Endothelial cell of umbilical vein (primary cell): ENCODE results near the gene ENHO. TPM values are rescaled to one million over a fixed set of nuclear protein-coding genes. Genes with fewer than 3 reads are reported as not detected.

ENCODE experiments used
- BruUV-seq: library from RNA; stranded (reverse); fragments of 400-500 nt; replicated peaks from 2 replicates; lab custom pipeline; 2021; lab: Mats Ljungman, UMichigan
- CTCF ChIA-PET: fragments of 300-600, 350-600 bp; sonication (Branson Sonifier 250); formaldehyde crosslinking; loops from one replicate; lab custom pipeline; 2021; ENCODE audit warnings: antibody characterized with exemption, inconsistent platforms; lab: Charles Lee
- POLR2A ChIA-PET: fragments of 300-600, 350-600 bp; sonication (Branson Sonifier 250); formaldehyde crosslinking; loops from one replicate; lab custom pipeline; 2021; ENCODE audit warnings: antibody characterized with exemption, inconsistent platforms; lab: Charles Lee
- DNase-seq: peaks from one replicate; pipeline ENCODE4 v3.0.0-alpha.2; 2011; ENCODE audit warnings: low read depth, low spot score
- FAIRE-seq: peaks from 2 replicates; lab custom pipeline; 2011; peaks lifted over from hg19 to GRCh38; lab: Jason Lieb, UNC
- H2AFZ ChIP-seq: 2 replicates; pipeline ENCODE4 v1.6.0; 2012; ENCODE audit warnings: low read depth, low read length, control low read depth, inconsistent platforms
- H3K27ac ChIP-seq: 2 replicates; pipeline ENCODE4 v1.5.1; 2011; ENCODE audit warnings: low read depth, mild to moderate bottlenecking, control low read depth, low read length, moderate library complexity; ENCODE audit not compliant: insufficient read depth
- H3K27me3 ChIP-seq, 2 experiments: 2 replicates each; pipeline versions ENCODE4 v1.6.0 to v1.6.1; 2011; ENCODE audit warnings: low read length in 2 of 2, mixed read lengths in 1 of 2; ENCODE audit not compliant: control insufficient read depth in 2 of 2, insufficient read depth in 2 of 2
- H3K36me3 ChIP-seq, 2 experiments: 2 replicates in 1 of 2; 3 replicates in 1 of 2; pipeline ENCODE4 v1.5.1; 2011; ENCODE audit warnings: low read length in 2 of 2, mild to moderate bottlenecking in 1 of 2, moderate library complexity in 1 of 2; ENCODE audit not compliant: control insufficient read depth in 2 of 2, insufficient read depth in 2 of 2; ENCODE audit errors: extremely low read depth in 1 of 2
- H3K4me1 ChIP-seq: 3 replicates; pipeline ENCODE4 v1.5.1; 2011; ENCODE audit warnings: mild to moderate bottlenecking, low read length; ENCODE audit not compliant: control insufficient read depth, insufficient read depth; ENCODE audit errors: extremely low read depth
- H3K4me2 ChIP-seq: 2 replicates; pipeline ENCODE4 v1.6.1; 2011; ENCODE audit warnings: low read length, control low read depth, mixed read lengths; ENCODE audit not compliant: insufficient read depth
- H3K4me3 ChIP-seq, 3 experiments: fragments of 200-600 bp in 1 of 3; sonication (generic), shearing (Covaris generic) in 1 of 3; replicated peaks in 1 of 3; 2 replicates each; pipeline ENCODE4 v1.5.1; 2011 to 2016; ENCODE audit warnings: control low read depth in 3 of 3, low read length in 3 of 3, mild to moderate bottlenecking in 2 of 3, inconsistent platforms in 1 of 3, low read depth in 1 of 3, moderate library complexity in 1 of 3; ENCODE audit not compliant: insufficient read depth in 1 of 3
- H3K79me2 ChIP-seq: 2 replicates; pipeline ENCODE4 v1.6.0; 2012; ENCODE audit warnings: low read length, inconsistent platforms; ENCODE audit not compliant: control insufficient read depth, insufficient read depth
- H3K9ac ChIP-seq: replicated peaks from 2 replicates; pipeline ENCODE3; 2011; ENCODE audit warnings: low read length, control low read depth; ENCODE audit not compliant: insufficient read depth; ENCODE audit errors: extremely low read depth
- H3K9me1 ChIP-seq: replicated peaks from 3 replicates; pipeline ENCODE4 v1.6.0; 2011; ENCODE audit warnings: mild to moderate bottlenecking, low read length; ENCODE audit not compliant: control insufficient read depth, insufficient read depth; ENCODE audit errors: extremely low read depth
- H3K9me3 ChIP-seq: replicated peaks from 2 replicates; pipeline ENCODE4 v1.5.1; 2012; ENCODE audit warnings: low read length, inconsistent platforms; ENCODE audit not compliant: control insufficient read depth, insufficient read depth
- H4K20me1 ChIP-seq: replicated peaks from 2 replicates; pipeline ENCODE3; 2011; ENCODE audit warnings: mild to moderate bottlenecking, low read length; ENCODE audit not compliant: control insufficient read depth, insufficient read depth; ENCODE audit errors: extremely low read depth
- EZH2 ChIP-seq: IDR thresholded peaks from 2 replicates; pipeline ENCODE4 v1.6.1; 2012; ENCODE audit warnings: borderline replicate concordance, low read depth, mild to moderate bottlenecking, moderate library complexity, low read length, inconsistent platforms; ENCODE audit not compliant: severe bottlenecking
- FOS ChIP-seq: IDR thresholded peaks from 2 replicates; pipeline ENCODE4 v1.6.1; 2011; ENCODE audit warnings: mild to moderate bottlenecking, low read length, moderate library complexity, borderline replicate concordance; ENCODE audit not compliant: insufficient read depth
- GATA2 ChIP-seq: IDR thresholded peaks from 2 replicates; pipeline ENCODE4 v1.7.0; 2011; ENCODE audit warnings: low read depth, mild to moderate bottlenecking, moderate library complexity, mixed read lengths, low read length; ENCODE audit not compliant: insufficient read length, insufficient read depth
- JUN ChIP-seq: IDR thresholded peaks from 2 replicates; pipeline ENCODE4 v1.6.1; 2011; ENCODE audit warnings: borderline replicate concordance, low read depth; ENCODE audit not compliant: insufficient read length, insufficient read depth
- MYC ChIP-seq: IDR thresholded peaks from one replicate; pipeline ENCODE4 v1.6.1; 2011; ENCODE audit warnings: mild to moderate bottlenecking, low read depth, low read length
- POLR2A ChIP-seq: IDR thresholded peaks from 2 replicates; pipeline ENCODE4 v1.6.1; 2012; ENCODE audit warnings: low read depth, mild to moderate bottlenecking, control low read depth, low read length
- POLR2AphosphoS5 ChIP-seq: IDR thresholded peaks from 2 replicates; pipeline ENCODE4 v1.6.1; 2012; ENCODE audit warnings: low read depth, mild to moderate bottlenecking, control low read depth, low read length, moderate library complexity; ENCODE audit not compliant: insufficient read depth
- dilution Hi-C: fragments of 300-500 bp; cut with MboI; formaldehyde crosslinking; loops from one replicate; pipeline ENCODE4 v1.15.0; 2019; ENCODE audit warnings: low sequenced_read_pairs; ENCODE audit not compliant: extremely low pct_ligation_motif_present
- intact Hi-C: fragments of 100-400 bp; cut with micrococcal nuclease; formaldehyde crosslinking; loops from one replicate; pipeline ENCODE4 v1.10.0; 2022
- polyA plus RNA-seq, 4 experiments: library from polyadenylated mRNA; depleted of rRNA in 3 of 4; stranded (reverse) in 3 of 4; unstranded in 1 of 4; fragments of >200 nt; gene quantifications; 2 replicates each; pipeline versions ENCODE4 v1.2.1 to v1.2.3, GENCODE V29; 2011 to 2012; ENCODE audit warnings: missing spikeins in 1 of 4
- total RNA-seq: library from RNA; stranded (reverse); gene quantifications from 2 replicates; pipeline ENCODE4 v1.2.3, GENCODE V29; 2021
- TF ChIP-seq, protein P1 (sequence below), 2 donors: IDR thresholded peaks; 1 replicate in 1 of 2; 2 replicates in 1 of 2; pipeline ENCODE4 v1.5.1; 2011; ENCODE audit warnings: low read length in 2 of 2, mild to moderate bottlenecking in 2 of 2, moderate library complexity in 2 of 2, control low read depth in 1 of 2, inconsistent platforms in 1 of 2, low read depth in 1 of 2; ENCODE audit not compliant: insufficient read depth in 1 of 2; ENCODE audit errors: extremely low read depth in 1 of 2
- TF ChIP-seq, protein P2 (sequence below): IDR thresholded peaks from 2 replicates; pipeline ENCODE4 v1.6.1; 2011; ENCODE audit not compliant: insufficient read depth, insufficient read length

The ENHO gene
- total and polyA plus RNA-seq, 2 donors (not counting 3 experiments of a cell fraction or from before 2014, with no cell fraction given) = 0.10 TPM; not detected in 1

DNA sequence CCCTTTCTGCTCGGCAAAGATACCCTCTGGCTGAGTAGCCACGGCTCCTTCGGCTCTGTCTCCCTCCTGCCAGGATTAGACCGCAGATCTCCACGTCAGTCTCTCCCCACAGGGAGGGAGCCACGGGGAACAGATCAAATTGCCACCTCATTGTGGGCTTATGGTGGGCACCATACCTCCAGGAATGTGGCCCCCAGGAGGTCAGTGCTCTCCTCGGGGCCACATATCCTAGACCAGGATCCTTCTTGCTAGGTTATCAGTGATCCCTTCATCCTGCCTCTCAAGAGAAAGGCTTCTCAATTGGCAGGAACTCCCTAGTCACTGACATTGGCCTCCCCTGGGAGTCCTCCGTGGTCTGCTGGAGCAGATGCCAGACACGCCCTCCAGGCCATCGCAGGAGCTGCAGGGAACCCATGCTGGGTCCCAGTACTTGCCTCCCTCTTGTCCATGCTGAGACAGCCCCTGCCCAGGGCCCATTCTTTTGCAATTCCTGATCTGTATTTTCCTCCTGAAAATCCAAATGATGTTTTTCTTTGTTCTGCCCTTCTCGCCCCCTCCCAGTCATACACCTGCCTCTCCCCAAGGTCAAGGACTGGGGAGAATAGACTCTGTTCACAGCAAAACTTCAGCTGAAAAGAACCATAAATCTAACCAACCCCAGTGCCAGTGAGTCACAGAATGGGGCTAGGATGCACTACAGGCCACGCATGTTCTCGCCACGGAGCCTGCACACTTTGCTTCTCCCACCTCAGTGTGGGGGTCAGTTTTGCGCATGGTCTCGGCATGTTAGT, 31.6 kb upstream of the ENHO start:
- intact Hi-C loops (no loop called here), dilution Hi-C loops (no loop called here)
- no peak overlapping the region for H3K4me3 ChIP-seq
- no peak overlapping the region for H3K27ac ChIP-seq
- no peak overlapping the region for H3K9ac ChIP-seq
- no peaks in the 10 kb centered on the region for H3K9me1 ChIP-seq
- no peaks in the 10 kb centered on the region for H4K20me1 ChIP-seq
- no peak for DNase-seq
- no peaks in the 10 kb centered on the region for H3K79me2 ChIP-seq
- H3K4me2 ChIP-seq = no peak overlapping the region
- CTCF ChIA-PET = interaction anchor here (1.1 to 1.6 kb wide), 3 partner anchors 31 to 150 kb away, joined by 3 to 8 read pairs (median 4); no protein-coding TSS in a partner anchor
- TF ChIP-seq MYC = no peak
- TF ChIP-seq JUN = no peak
- TF ChIP-seq POLR2A = no peak
- TF ChIP-seq FOS = no peak
- TF ChIP-seq, protein P1, sequence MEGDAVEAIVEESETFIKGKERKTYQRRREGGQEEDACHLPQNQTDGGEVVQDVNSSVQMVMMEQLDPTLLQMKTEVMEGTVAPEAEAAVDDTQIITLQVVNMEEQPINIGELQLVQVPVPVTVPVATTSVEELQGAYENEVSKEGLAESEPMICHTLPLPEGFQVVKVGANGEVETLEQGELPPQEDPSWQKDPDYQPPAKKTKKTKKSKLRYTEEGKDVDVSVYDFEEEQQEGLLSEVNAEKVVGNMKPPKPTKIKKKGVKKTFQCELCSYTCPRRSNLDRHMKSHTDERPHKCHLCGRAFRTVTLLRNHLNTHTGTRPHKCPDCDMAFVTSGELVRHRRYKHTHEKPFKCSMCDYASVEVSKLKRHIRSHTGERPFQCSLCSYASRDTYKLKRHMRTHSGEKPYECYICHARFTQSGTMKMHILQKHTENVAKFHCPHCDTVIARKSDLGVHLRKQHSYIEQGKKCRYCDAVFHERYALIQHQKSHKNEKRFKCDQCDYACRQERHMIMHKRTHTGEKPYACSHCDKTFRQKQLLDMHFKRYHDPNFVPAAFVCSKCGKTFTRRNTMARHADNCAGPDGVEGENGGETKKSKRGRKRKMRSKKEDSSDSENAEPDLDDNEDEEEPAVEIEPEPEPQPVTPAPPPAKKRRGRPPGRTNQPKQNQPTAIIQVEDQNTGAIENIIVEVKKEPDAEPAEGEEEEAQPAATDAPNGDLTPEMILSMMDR (IDR thresholded peaks at IDR 0.05; ENCODE audit: extremely low read depth in 1 of 2, insufficient read depth in 1 of 2, low read depth in 1 of 2, low read length in 2 of 2) = no peak
- TF ChIP-seq GATA2 = no peak
- TF ChIP-seq, protein P2, sequence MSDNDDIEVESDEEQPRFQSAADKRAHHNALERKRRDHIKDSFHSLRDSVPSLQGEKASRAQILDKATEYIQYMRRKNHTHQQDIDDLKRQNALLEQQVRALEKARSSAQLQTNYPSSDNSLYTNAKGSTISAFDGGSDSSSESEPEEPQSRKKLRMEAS = no peak
- no peak for TF ChIP-seq EZH2
- TF ChIP-seq POLR2AphosphoS5 = no peak
- no peaks in the 10 kb centered on the region for H3K36me3 ChIP-seq
- POLR2A ChIA-PET = no interaction called here
- BruUV-seq = no TSS peak
- H3K9me3 ChIP-seq = no peaks in the 10 kb centered on the region
- H3K27me3 ChIP-seq = peaks cover 4 to 10% of the 10 kb centered on the region in 2 experiments
- no peak overlapping the region for H2AFZ ChIP-seq
- no peaks in the 10 kb centered on the region for H3K4me1 ChIP-seq
- no peak for FAIRE-seq
